ENCODE measurements around the gene NRXN3. TPM values are rescaled to one million over a fixed set of nuclear protein-coding genes. Genes with fewer than 3 reads are reported as not detected.

The NRXN3 gene
- total RNA-seq, 1 experiment from 2014 or later, result not detected

- peaks cover 13% of the 10 kb centered on the region for H3K27me3 ChIP-seq (ENCODE audit: insufficient read depth, low read length)
- no peaks in the 10 kb centered on the region for H3K36me3 ChIP-seq (ENCODE audit: control insufficient read depth in 1 of 2, insufficient read depth in 2 of 2, low read length in 2 of 2)
- DNase-seq (ENCODE audit: low read depth, low spot score) (no peak), ATAC-seq (no peak)
- H3K27ac ChIP-seq (ENCODE audit: low read depth, low read length), result no peak overlapping the region
- H3K9ac ChIP-seq (ENCODE audit: low read length), result no peak overlapping the region
- H2AFZ ChIP-seq (ENCODE audit: low read depth, low read length, poor library complexity, severe bottlenecking), result no peak overlapping the region
- no peaks in the 10 kb centered on the region for H3K4me1 ChIP-seq (ENCODE audit: control insufficient read depth in 1 of 2, insufficient read depth in 2 of 2, low read length in 2 of 2)
- H3K4me2 ChIP-seq (ENCODE audit: low read length), result no peak overlapping the region
- CTCF ChIA-PET, result no interaction called here
- no peaks in the 10 kb centered on the region for H4K20me1 ChIP-seq (ENCODE audit: insufficient read depth)
- RAD21 ChIA-PET (ENCODE audit: low non-redundant PET in 1 of 2, low total read pairs in 2 of 2, uncharacterized antibody in 2 of 2, unreplicated experiment in 2 of 2), result no interaction called here
- H3K9me3 ChIP-seq (ENCODE audit: control insufficient read depth in 1 of 2, insufficient read depth in 1 of 2, low read depth in 1 of 2, low read length in 2 of 2), result no peaks in the 10 kb centered on the region
- TF ChIP-seq CTCF (IDR thresholded peaks at IDR 0.05 in 2 of 3, conservative IDR thresholded peaks at IDR 0.05 in 1 of 3; ENCODE audit: borderline replicate concordance in 1 of 3, insufficient read depth in 1 of 3, low read depth in 2 of 3, low read length in 2 of 3), result no peak
- no peak for TF ChIP-seq EZH2phosphoT487 (IDR thresholded peaks at IDR 0.05; ENCODE audit: borderline replicate concordance)
- TF ChIP-seq SIN3A (IDR thresholded peaks at IDR 0.05; ENCODE audit: low read depth), result no peak
- no peak for TF ChIP-seq RAD21 (IDR thresholded peaks at IDR 0.05; ENCODE audit: low read depth)
- no peak for TF ChIP-seq ZBTB33 (IDR thresholded peaks at IDR 0.05; ENCODE audit: extremely low read depth, insufficient replicate concordance, low read length)
- no peak for TF ChIP-seq ZFX (IDR thresholded peaks at IDR 0.05)
- TF ChIP-seq EZH2 (IDR thresholded peaks at IDR 0.05), result no peak
- no peak for TF ChIP-seq ELF1 (IDR thresholded peaks at IDR 0.05; ENCODE audit: borderline replicate concordance, low read depth)
- POLR2A ChIA-PET, result no interaction called here
- H3K9me2 ChIP-seq (ENCODE audit: insufficient read depth), result no peaks in the 10 kb centered on the region
- no peaks in the 10 kb centered on the region for H3K79me2 ChIP-seq (ENCODE audit: insufficient read depth, low read length)
- intact Hi-C loops (cut with micrococcal nuclease), result no loop called here
- H3K4me3 ChIP-seq (replicated peaks in 1 of 2; ENCODE audit: low read depth in 1 of 2, low read length in 2 of 2), result no peak overlapping the region
- BruUV-seq (replicated peaks), result no TSS peak
These were observed 26.1 kb downstream of the NRXN3 start for GRCh38 chr14:78196323-78196722.

Data from HCT116 (cell line).